Muscle of arm (tissue), 12 donors: ENCODE results near the gene PLXNA4. TPM values are rescaled to one million over a fixed set of nuclear protein-coding genes. Genes with fewer than 3 reads are reported as not detected.

Source experiments
- DNase-seq: peaks from one replicate; pipeline ENCODE4 v3.0.0-alpha.2; 2013
- polyA plus RNA-seq, 12 donors: library from polyadenylated mRNA; unstranded; fragments of 120-200 nt; gene quantifications; one replicate each; pipeline ENCODE4 v1.2.1, GENCODE V29; 2013; ENCODE audit not compliant: insufficient read length in 12 of 12

The PLXNA4 gene
- polyA plus RNA-seq, 12 donors = 1.8 to 8.4 (median 4.5) TPM; not detected in 1

- no peak for DNase-seq
Observed at GRCh38 chr7:132276976-132277725, 299.1 kb downstream of the PLXNA4 start.

DNA sequence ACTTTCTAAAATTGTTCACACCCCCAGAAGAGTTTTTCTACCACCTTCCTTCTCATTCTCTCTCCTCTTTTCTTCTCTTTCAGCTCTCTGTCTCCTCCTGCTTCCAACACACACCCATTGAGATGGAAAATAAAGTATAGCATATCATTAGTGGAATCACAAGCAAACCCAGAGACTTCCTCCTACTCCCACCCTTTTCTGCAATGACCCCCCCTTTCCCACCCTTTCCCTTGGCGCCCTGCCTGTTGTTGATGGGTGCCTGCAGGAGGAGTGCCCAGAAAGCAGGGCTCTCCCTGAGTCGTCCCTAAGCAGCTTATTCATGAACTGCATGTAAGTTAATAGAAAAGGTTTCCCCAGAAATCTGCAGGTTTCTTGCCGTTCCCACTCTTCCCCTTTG is 300.0 kb downstream of the PLXNA4 start:
- no peak for DNase-seq

DNA sequence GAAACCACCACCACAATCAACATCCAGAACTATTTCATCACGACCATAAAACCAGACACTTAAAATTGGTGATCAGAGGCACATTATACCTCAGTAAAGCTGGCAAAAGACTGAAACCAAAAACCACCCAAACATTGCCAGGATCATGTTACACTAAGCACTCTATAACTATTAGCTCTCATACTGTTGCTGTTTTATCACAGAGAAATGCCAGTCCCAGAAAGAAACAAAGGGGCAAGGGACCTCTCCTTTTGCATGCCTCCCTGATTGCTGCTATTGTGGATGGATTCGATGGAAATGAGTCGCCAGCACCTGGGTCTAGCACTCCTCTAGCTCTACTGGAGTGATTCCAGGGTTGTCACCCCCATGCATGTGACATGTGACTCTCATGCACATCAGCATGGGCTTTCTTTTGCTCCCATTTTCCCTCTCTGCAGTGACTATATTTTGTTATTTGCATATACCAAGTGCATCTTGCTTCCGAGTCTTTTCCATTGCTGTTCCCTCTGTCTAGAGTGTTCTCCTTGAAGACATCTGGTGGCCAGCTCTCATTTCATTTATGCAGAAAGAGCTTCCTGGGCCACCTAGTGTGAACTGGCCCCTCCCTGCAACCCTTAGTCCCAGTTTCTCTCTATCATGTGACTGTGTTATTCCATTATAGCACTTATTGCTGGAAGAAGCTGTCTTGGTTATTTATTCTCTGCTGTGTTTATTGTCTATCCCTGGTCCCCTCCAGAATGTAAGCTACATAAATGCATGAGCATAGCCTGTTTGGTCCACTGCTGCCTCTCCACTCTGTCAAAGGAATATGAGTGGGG is 300.6 kb downstream of the PLXNA4 start:
- DNase-seq = no peak

DNA sequence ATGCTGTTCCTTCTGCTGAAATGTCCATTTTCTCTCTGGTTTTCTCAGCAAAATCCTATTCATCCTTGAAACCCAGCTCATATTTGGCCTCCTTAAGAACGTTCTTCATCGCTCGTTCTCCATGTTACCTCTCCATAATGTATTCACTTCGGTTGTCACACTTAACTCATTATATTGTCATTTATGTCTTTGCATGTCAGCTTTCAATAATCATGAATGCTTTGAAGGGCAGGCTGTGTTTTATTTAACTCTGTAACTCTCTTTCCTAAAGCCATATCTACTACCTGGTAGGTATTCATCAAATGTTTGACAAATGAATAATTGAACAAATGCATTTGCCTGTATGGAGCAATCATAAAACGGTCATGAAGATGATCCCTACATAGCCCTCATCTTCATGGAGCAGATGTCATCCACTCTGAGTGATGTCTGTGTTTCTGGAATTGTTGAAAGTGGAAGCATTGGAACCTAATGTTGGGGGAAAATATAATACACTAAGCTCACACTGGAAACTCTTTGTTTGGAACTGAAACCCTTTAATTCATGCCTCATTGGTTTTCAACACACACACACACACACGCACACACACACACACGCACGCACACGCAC is 303.4 kb downstream of the PLXNA4 start:
- no peak for DNase-seq

DNA sequence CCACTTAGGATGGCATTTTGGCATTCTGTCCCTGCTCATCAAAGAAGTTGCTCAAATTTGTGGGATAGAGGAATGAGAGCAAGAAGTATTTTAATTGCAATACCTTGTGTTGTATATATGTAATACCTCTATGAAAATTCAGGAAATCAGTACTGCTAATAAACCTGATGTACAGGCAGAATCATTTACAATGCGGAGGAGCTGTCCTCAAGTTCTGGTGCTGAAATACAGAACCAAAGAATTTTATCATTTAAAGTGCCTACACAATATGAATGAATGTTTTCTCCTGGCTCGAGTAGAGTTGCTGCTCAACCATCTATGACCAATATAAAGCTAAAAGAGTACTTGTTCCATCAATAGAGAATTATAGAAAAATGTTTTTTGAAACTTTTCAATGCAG is 305.8 kb downstream of the PLXNA4 start:
- peak; percentile 17 for DNase-seq

DNA sequence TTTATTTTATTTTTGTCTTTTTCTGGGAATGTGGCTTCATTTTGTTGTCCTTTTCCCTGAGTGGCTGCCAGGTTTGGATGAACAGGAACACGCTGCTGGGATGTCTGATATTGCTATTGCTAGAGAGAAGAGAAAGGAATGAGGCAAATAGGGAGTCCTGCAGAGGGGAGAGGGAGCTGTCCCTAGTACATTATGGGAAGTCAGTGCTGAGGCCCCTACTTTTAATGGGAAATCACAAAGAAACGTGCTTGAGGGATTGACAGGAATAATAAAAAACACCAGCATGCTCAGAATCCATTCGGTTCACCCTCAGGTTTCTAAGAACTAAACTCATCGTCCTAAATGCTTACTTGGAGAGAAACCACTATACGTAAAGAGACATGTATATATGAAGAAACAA is 306.6 kb downstream of the PLXNA4 start:
- no peak for DNase-seq

DNA sequence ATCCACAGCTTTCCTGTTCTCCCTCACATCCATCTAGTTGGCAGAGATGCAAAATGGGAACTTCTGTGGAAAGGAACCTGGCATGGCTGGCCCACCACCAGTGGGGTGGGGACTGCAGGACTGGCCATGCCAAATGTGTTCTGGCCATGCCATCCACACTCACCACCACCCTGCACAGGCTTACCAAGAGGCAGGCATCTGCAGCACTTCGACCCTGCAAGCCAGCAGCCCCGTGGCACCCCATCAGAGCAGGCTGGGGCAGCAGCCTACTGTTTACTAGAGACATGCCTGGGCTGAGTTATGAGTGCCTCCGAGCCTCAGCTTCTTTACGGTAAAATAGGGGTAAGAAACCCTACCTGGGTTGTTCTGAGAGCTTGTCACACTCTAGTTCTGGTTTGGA is 313.1 kb downstream of the PLXNA4 start:
- no peak for DNase-seq

GRCh38 chr7:132262160-132262470 is 314.2 kb downstream of the PLXNA4 start:
- no peak for DNase-seq

GRCh38 chr7:132261327-132262159 is 314.7 kb downstream of the PLXNA4 start:
- no peak for DNase-seq

DNA sequence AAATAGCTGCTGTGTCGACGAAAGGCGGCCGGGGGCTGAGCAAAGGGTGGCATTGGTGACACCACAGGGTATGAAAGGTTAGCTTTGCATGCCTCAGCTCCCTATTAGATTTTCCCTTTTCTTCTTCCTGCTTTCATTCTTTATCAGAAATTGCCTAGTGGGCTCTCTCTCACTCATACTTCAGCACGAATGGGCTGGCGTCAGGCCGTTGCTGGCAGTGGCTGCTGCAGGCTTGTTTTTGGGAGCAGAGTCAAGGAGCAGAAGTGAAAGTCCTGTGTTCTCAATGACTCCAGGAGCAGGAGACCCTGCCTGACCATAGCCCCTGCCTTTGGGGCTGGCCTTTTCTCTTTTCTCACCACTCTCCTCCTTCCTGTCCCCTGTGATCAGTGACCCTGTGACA is 318.0 kb downstream of the PLXNA4 start:
- DNase-seq = no peak

DNA sequence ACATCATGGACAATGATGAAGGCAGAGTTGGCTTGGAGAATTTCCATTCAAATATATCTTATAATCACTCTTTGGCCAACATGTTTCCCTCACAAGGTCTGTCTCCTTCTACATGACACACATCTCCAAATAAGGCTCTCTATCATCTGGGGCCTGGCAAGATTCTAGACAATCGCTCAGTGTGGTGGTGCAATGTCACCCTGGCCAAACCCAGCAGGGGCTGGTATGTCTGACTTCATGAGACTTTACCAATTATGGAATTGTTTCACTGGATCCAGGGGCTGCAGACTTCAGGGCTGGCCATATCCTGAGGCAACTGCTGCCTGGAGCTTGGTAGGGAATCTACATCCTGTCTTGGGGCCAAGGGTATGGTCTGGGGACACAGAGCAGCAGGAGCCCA is 319.0 kb downstream of the PLXNA4 start:
- no peak for DNase-seq

DNA sequence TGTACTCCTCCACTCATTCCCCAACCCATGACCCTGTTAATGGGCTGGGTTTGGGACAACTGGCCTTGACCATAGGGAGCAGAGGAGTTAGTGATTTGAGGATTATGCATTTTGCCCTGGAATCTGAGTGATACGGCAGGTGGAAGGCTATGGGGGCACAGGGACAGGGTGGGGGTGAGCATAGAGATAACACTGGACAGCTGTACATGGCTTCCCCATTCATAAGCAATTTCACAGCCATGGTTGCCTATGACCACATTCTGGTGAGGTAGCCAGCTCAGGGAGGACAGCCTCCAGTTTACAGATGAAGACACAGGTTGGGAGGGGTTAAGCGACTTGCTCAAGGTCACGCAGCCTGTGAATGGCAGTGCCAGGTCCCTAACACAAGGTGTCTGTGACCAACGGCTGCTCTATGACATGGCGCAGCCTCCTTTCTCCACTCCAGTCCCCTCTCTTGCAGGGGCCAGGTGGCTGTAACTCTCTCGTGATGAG is 319.5 kb downstream of the PLXNA4 start:
- DNase-seq = no peak

- no peak for DNase-seq
Observed at GRCh38 chr7:132255898-132256297, 320.4 kb downstream of the PLXNA4 start.

- no peak for DNase-seq
Observed at GRCh38 chr7:132255115-132255797, 321.0 kb downstream of the PLXNA4 start.

- no peak for DNase-seq
Observed at GRCh38 chr7:132254455-132254854, 321.8 kb downstream of the PLXNA4 start.

DNA sequence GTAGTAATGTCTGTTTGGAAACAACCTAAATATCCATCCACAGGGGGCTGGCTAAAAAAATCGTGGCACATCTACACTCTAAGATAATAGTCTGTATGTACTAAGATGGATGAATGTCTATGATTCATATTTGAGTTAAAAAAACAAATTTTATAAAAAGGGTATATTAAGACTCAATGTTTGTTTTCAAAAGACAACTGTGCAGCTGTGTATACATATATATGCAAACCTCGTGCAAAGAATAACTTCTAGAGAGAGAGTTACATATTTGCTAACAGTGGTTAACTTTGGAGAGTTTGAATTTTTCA is 323.5 kb downstream of the PLXNA4 start:
- no peak for DNase-seq

DNA sequence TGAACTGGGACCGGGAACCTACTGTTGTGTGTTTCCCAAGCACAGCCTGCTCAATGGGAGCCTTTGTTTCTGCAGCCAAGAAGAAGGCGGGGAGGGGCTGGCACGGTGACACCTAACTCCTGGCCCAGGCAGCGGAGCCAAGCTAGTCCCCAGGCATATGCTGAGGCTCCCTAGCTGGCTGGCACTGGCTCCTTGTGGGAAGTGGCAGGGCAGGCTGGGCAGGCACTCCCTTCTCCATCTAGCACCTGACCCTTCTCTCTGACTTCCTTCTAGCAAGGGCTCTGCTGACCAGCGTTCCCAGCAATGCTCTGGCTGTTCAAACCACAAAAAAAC is 325.0 kb downstream of the PLXNA4 start:
- DNase-seq = no peak

DNA sequence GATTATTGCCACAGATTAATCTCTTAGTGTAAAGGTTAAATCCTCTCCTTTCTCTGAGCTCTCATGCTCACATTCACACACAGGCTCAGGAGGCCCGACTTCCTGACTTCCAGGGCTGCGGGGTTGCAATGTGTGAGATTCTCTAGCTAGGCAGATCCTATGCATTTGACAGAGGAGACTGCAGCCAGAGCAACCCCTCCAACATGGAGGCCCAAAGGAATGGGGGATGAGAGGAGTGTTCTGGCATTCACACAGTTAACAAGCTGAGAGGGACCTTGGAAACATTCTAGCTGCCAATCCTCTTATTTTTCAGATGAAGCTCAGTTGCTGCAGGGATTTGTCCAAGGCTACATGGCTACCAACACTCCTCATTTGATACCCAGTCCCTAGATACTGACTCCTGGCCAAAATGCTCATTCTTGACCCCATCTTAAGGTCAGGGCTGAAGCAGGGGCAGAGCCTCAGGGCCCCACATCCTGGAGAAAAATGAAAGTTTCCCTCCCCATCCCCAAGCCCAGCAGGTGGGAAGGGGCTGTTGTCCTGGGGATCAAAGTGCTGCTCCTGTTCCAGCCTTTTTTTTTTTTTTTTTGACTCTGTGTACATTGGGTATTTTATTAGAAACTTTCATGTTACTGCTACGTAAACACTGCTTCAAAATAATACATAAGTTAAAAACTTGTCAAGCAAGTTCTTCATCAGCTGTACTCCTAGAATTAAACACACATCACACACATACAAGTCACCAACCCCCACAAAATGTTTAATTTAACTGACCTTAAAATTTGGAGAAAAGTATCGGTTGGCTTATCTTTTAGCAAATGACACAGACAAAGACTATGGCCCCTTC is 325.6 kb downstream of the PLXNA4 start:
- DNase-seq = no peak

GRCh38 chr7:132249256-132249971 is 326.9 kb downstream of the PLXNA4 start:
- DNase-seq = no peak

GRCh38 chr7:132248841-132249240 is 327.4 kb downstream of the PLXNA4 start:
- DNase-seq = no peak
